ENCODE data around the gene POLG.

Gene POLG

DNA sequence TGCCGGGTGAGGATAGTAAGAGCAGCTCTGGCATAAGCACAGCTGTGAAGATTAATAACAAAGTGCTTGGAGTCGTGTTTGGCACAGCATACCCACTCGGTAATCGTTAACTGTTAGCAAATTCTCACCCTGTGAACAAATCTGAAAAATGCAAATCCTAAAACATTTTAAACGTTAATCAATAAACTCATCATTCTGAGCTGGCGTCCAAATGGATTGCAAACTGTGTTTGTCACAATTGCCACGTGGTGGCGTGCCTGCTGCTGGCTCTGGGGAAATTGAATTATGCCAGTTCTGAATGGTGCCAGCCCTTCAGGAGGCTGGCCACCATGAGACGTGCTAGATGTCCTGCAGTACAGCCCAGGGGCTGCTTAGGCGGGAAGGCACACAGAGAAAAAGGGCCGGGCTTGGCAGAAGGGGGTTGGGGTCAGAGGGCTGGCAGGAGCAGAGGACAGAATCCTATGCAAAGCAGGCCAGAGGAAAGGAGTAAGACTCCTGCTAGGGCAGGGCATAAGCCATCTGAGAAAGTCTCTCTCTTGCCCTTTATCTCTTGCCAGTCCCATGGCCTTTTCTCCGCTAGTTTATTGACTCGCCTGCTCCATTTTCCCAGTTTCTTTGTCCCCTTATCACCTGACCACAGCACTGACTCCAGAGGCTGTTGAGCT is 22.1 kb upstream of the POLG start:
- DNase-seq (ENCODE audit: low read depth): no peak

DNA sequence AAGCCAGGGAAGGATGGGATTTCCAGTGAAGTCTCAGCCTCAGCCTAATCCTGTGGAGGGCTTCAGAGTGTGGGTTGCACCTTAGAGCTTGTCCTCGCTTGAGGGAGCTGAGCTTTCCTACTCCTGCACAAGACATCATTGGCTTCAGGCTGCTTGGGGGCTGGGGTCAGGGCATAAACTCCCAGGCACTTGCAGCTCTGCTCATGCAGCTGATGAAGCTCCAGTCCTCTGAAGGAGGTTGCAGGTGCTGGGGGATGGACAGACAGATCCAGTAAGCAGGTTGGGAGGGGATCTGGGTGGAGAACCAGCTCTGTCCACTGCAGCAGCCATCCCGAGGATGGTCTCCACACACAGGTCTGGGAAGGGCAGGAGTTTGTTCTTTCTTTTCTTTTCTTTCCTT is 19.4 kb upstream of the POLG start:
- DNase-seq (ENCODE audit: low read depth): no peak

DNA sequence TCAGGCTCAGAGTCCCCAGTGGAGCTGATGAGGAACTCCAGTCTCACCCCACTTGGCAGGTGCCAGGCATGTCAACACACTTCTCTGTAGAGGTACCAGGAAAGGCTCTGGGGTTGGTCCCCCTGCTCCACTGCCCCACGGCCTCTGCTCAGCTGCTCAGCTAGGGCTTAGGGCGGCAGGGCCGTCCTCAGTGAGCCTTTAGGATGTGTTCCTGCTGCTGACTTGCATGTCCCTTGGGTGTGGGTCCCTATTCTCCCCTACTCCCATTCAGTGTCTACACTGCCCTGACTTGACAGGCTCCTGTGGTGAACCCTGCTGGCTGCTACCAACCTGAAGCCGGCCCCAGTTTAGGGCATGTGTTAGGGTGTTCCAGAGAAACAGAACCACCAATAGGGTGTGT is 17.9 kb upstream of the POLG start:
- no peak for DNase-seq (ENCODE audit: low read depth)

DNA sequence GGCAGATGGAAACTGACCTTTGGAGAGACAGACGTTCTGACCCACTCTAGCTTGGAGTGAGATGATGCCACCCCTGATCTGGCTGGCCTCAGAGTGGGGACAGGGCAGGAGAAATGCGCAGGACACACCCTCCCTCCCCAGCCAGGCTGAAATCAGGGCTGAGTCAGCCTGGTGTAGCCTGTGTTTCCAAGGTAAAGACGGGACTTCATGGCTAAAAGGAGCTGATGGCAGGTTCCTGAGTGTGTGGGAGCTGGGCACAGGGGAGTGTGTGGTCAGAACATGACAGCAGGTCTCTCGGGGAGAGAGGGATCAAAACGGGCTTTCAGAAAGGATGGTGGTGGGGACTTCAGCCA is 14.6 kb upstream of the POLG start:
- DNase-seq (ENCODE audit: low read depth): no peak

DNA sequence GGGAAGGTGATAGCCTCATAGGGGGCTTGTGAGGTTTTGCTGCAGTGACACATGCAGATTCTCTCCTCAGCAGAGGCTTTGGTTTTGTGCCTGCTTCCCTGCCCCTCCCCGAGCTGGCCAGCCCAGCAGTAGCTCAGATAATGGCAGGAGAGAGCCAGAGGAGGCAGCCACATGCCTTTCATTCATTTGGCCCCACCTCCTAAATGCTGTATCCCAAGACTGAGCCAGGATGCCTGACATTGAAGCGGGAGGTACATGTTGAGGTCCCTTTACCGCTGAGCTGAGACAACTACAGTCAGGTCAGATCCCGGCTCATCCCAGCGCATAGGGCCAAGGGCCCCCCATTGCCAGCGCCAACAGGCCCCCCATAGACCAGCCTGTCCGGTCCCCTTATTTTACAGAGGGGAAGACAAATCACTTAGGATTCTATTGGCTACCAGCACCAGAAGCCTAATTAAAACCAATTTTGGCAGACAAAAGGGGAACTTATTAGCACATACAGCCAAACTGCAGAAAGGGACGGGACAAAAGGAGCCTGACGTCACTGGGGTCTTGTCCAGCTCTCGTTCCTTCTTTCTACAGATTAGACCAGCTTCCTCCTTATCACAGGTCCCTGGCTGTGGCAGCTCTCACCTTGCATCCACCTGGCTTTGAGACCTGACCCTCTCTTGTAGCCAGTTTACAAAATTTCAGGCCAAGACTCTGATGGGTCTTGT is 12.1 kb upstream of the POLG start:
- DNase-seq (ENCODE audit: low read depth): no peak

DNA sequence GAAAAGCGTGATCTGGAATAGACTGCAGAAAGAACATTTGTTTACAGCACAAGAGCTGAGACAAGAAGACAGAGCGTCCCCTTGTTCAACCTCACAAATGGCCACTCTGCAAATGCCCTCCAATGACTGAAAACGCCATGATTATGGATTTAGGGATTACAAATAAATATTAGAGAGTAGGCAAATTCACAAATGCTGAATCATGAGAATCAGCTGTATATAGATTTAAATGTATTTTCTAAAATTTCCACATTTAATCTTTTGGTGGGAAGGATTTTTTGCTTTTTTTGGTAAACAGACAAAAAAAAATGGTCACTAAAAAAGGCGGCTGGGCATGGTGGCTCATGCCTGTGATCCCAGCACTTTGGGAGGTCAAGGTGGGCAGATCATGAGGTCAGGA is 10.6 kb upstream of the POLG start:
- DNase-seq (ENCODE audit: low read depth): no peak

DNA sequence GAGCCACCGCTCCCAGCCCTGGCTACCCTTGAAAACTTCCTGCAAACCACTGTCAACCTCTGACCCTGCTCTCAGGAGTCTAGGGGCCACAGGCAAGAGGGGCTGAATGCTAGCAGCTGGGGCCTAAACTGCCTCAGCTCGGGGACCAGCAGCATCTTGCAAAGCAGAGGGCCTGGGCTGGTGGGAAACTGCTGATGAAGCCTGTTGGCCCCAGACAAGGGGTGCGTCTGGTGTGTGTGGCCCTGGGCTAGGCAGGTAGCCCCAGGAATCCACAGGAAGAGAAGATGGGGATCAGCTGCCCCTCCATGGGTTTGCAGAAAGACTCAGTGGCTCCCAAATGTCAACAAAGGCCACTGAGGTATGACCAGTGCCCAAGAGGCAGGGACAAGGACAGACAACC is 8.2 kb upstream of the POLG start:
- no peak for DNase-seq (ENCODE audit: low read depth)

DNA sequence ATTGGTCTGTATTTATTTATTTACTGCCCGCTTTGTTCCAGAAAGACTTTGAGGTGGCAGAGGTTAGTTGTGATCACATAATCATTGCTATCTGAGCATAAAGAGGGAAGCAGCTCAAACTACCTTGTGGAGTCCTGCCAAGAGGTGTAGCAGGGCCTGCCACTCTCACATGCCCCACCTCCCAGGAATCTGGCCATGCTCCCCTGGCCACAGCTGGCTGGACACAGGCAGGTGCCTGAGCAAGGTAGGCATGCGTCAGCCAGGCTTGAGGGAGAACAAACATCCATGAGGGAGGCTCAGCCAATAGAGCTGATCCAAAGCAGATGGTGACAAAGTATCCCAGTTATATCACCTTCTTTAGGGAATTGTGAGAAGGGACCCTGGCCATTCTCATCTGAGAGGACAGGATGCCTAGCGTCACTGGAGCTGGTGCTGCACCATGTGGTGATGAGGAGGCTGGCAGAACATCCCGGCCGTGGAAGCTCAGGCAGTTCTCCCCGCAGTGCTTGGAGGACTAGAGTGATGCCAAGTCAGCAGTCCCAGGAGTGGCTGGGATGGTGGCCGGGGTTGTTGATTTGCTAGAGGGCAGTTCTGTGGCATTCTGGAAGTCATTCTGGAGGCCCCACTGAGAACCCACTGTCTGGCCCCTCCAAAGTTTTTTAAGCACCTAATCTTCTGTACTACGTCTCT is 6.8 kb upstream of the POLG start:
- DNase-seq (ENCODE audit: low read depth): no peak

DNA sequence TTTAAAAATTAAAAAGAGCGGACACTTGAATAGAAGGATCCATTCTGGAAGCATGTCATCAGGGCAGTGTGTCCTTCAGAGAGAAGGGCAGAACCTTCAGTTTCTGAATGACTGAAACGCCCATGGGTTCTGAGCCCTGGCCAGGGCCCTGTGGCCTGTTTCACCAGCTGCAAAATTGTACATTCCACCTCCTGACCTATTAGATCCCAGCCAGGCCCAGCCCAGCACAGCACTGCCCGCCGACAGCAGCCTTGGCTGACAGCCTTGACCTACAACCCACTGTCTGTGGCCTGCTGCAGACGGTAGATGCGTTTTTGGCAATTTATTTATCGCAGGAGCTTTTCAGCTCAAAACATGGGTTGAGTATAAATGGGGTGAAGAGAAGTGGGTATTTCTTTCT is 5.9 kb upstream of the POLG start:
- DNase-seq (ENCODE audit: low read depth): no peak

DNA sequence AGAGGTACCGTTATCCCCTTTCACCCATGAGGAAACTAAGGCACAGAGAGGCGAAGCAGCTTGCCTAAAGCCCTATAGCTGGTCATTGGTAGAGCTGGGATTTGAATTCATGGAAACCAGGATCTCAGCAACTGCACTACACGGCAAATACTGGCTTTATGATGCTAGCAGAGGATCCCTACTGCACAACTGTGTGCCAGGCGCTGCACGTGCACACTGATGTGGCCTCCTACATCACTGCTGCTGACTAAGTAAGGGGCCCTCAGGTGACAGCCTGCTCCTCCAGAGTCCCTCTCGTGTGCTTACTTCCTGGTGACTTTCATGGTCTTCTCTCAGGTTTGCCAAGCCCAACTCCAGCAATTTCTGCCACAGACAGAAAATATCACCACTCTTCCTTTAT is 3.4 kb upstream of the POLG start:
- no peak for DNase-seq (ENCODE audit: low read depth)

DNA sequence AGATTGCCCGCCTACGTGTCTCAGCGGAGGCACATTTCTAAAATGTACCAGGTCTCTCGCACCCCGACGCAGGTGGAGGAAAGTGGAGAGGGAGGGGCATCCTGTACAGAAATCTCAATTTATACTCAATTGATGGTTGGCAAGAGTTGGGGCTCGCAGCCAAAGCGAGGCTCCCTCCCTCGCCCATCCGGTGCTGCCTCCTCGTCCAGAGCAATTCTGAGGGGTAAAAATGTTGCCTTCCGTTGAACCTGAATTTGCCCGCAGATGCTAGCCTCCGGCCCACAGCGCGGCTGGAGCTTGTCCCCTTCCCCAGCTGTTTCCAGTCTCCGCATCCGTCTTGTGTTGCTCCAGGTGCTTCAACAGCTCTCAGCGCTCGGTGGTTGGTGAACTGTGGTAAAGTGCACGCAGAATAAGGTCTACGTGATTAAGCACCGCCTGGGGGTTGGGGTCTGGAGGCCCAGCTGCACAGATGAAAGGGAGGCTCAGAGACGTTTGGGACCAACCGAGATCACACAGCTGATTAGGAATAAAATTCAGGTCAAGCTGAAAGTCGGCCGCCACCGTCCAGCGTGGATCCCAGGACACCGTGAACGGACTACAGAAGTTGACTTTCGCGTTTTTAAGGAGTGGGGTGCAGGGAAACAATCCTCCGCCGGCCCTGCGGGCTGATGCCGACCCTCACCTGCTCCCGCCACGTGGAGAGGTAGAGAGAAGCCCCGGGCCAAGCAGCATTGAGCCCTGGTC is 846 bp upstream of the POLG start:
- DNase-seq (ENCODE audit: low read depth): peak; percentile 20

DNA sequence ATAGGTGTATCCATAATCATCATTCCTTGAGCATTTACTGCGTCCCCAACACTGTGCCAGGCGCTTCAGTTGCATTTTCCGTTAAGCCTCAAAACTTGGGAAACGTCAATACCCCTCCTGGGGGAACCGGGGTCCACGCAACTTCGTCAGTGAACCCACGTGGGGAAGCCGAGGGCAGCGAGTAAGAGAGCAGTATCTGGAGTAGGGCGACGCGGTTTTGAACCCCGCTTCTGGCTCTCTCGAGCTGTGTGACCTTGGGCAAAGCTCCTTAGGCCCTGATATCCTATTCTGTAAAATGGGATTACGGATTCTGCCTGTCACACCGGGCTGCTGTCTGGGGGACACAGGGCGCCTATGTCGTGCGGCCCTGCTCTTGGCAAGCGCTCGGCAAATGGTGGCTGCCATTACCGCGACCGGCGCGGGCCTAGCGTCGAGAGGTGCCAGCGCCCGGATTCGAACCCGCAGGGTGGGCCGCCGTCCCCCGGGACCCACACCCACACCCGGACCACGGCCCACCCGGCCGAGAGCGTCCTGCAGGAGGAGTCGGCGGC is 590 bp downstream of the POLG start:
- no peak for DNase-seq (ENCODE audit: low read depth)

DNA sequence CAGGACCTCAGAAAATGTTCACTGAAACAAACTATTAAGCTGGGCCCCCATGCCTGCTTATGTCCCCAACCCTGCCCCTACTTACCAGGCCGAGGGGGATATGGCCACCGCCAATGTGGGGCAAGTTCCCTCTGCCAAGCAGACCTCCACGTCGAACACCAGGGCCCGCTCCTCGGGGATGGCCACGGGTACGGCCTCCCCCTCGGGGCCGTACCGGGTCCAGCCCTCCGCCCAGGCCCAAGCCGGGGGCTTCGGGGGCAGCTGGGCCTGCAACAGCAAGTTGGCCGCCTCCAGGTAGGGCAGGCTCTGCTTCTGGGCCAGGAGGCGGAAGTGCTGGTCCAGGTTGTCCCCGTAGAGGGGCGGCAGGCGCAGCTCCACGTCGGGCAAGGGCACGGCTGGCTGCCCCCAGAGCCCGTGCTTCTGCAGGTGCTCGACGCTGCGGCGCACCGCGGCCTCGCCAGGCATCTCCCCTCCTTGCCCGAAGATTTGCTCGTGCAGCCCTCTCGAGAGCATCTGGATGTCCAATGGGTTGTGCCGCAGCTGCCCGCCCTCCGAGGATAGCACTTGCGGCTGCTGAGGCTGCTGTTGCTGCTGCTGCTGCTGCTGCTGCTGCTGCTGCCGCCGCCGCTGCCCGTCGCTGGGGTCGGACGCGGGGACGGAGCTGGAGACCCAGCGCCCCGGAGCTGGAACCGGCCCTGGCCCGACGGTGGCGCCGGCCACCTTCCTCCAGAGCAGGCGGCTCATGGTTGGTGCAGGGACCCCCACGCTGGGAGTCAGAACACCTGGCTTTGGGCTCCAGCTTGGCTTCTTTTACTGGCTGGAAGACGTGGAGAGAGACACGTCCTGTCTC is 1.4 kb downstream of the POLG start:
- no peak for DNase-seq (ENCODE audit: low read depth)

DNA sequence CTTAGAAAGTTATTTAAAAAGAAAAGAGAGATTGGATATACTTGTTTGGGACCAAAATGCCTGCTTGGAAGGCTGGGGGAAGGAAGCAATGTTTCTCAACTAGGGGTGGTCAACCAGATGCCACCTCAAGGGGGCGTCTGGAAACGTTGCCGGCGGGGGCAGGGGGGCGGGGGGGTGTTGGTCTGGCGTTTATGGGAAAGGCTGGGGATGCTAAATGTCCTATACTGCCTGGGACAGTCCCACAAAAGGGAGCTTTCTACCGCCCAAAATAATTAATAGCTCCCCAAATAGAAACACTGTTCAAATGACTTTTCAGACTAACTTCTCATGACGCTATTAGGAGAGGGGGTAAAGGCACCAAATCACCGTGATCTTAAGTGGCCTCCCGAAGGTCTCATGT is 2.2 kb downstream of the POLG start:
- no peak for DNase-seq (ENCODE audit: low read depth)

DNA sequence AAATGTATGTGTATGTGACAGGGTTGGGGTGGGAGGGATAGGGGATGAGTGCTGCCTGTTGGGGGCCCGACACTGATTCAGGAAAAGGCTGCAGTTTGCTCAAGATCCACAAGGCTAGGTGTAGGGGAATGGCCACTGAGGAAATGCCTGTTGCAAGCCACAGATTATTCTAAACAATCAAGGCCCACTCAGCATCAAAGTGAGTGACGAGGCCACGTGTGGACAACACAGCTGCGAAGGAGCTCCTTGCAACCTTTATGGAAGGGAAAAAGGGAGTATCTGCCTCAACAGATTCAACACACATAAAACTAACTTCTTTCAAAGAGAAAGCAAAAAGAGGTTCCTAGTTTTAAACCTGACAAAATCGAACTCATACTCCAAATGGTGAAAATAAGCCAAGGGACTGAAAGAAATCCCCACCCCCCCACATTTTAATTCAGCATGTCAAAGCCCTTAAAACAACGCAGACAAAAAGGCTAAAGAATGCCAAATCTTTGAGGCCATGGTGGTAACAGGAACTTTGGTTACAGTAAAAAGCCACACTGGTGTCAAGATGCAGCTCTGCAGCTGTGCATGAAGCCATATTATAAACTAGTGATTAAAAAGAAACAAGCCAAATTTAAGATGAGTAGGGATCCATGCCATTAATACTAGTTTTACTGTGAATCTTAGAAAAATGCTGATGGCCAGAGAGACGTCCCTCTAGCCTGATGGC is 3.6 kb downstream of the POLG start:
- no peak for DNase-seq (ENCODE audit: low read depth)

DNA sequence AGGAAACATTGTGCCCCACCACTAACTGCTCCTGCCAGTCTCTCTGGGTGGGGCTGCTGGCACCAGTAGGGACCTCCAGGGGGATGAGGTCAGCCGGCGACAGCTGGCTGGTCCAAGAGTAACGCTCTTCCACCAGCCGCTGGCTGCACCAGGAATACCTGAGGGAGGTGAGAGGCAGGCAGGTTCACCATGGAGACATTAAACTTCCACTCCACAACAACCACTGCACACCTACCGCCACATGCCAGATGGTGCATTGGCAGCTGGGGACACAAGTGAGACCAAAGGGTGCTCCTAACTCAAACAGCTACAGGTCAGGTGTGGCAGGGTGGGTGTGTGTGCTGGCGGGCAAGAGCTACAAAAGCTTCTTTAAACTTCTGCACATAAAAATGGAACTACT is 4.5 kb downstream of the POLG start:
- no peak for DNase-seq (ENCODE audit: low read depth)

DNA sequence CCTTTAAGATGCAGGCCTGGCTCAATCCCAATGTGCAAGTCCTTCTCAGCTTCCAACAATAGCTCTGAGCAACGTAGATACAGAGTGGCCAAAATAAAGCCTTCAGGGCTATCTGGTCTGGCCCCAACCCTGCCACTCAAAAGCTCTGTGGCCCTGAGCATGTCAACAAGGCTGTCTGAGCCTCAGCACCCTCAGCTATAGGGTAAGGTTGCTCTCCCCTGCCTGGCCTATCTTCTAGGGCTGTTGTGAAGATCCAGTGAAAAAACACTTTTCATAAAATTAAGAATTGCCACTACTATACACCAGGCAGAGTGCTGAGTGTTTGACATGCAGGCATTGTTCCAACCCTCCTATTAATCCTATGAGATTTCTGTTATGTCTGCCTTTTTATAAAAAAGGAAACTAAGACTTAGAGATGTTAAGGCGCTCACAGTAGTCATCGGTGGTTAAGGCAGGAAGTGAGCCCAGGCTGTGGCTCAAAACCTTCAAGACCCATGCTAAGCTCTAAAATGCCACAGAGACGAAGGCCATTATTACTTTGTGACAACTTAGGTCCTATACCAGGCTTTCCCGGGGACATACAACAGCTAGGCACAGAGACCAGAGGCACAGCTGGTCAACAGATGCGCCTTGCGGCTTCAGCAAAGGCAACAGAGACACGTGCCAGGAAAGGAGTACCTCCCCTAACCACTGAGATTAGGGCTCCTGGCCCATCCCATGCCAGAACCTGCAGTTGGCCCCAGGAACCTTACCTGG is 5.1 kb downstream of the POLG start:
- DNase-seq (ENCODE audit: low read depth): no peak

DNA sequence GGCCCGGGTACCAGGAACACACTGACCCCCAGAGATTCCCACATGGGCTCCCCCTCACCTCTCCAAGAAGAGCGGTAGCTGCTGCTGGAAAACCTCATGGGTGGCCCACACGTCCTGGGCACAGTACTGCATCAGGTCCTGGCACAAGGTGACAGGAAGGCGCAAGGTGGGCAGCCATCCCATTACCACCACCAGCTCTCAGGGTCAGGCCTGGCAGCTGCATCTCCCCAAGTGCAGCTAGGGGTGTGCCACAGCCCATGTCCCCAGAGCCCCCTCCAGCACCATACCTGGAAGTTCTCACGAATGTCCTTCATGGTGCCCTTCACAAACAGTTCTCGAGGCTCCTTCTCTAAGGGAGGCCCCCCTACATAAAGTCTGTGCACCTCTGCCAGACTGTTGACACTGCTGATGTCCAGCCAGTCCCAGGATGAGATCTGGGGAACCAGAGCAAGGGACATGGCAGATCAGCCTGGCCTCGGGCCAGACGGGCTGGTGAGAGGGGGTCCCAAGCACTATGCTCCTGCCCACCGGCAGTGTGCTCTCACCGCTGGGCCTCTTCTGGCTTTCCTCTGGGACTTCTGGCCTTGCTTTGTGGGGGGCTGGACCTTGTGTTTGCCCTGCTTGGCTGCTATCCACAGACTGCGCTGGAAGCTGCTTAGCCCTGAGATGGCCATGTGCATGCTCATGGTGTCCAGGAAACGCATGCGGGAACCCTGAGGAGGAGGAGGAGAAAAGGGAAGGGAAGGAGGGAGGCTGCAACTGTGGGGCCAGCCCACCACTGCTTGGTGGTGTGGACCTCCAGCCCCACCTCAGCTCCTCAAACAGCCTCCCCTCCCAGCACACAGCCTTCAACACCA is 6.0 kb downstream of the POLG start:
- no peak for DNase-seq (ENCODE audit: low read depth)

DNA sequence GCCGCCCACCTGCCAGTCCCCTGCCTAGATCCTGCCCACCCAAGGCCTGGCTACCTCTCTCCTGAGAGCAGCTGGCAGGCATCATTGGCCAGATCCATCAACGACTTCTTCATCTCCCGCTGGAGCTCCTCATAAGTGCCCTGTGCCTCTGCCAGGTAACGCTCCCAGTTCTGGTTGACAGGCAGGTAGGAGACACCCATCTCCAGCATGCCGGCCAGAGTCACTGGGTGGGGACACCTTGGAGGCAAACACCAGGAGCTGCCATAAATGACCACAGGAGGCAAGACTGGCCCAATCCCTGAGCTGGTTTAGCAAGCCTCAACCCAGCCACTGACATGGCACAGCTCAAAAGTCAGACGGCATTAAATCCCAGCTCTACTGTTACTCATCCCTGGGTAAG is 7.5 kb downstream of the POLG start:
- no peak for DNase-seq (ENCODE audit: low read depth)
